Amygdala (tissue), 56 donors: Measurements from ENCODE around the gene YPEL1.
"Not testable (repeated sequence)": the region's sequence is repeated elsewhere in the genome, so short reads cannot be mapped to it uniquely, and the experiment has no call there.

ENCODE experiments used
- DNase-seq, 56 donors: peaks; one replicate each; lab custom pipeline; 2025; lab: John Stamatoyannopoulos, UW

The YPEL1 gene

DNA sequence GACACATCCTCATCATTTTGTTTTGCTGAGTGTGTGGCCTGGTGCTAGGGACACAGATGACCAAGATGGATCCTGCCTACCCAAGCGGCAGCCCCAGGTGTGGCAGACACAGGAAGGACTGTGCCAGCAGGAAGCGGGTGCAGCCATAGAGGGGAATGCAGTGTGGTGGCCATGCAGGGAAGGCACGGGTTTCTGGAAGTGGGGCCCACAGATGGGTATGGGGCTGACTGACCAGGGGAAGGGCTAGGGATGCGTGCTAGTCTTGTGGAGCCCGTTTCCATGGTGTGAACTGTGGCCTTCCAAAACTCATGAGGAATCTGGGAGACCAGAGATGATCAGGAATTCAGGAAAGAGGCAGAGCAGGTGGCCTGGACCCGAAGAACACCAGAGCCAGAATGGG is 33.5 kb downstream of the YPEL1 start:
- DNase-seq = no peak

DNA sequence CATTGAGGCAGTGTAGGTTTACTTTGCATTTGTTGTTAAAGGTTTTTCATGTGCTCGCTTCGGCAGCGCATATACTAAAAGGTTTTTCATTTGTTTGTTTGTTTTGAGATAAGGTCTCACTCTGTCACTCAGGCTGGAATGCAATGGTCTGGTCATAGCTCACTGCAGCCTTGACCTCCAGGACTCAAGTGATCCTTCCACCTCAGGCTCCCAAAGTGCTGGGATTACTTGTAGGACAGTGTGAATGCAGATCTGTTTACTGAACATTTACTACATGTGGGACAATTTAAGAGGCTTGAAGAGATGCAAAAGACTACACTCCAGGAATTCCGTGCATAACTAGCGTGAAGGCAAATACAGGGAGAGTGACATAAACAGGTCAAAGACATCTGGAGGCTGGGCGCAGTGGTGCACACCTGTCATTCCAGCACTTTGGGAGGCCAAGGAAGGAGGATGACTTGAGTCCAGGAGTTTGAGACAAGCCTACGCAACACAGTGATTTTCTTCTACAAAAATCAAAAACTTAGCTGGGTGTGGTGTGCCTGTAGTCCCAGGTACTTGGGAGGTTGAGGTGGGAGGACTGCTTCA is 34.1 kb downstream of the YPEL1 start:
- no peak for DNase-seq

DNA sequence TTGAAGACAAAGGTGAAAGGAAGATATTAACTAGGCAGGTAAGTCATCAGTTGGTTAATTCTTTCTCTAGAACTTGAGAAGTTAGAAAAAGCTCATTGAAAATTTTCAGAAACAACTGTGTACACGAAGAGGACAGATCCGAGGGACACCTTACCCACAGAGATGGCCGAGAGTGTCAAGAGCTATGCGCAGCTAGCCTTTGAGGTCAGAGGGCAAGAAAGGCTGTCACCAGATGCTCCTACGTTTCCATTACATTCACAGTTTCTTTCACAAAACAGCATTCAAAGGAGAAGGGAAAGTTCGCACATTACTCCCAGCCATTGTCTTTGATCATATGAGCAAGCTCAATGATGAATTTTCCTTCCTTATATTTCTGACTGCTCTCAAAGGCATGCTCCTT is 34.8 kb downstream of the YPEL1 start:
- no peak for DNase-seq

DNA sequence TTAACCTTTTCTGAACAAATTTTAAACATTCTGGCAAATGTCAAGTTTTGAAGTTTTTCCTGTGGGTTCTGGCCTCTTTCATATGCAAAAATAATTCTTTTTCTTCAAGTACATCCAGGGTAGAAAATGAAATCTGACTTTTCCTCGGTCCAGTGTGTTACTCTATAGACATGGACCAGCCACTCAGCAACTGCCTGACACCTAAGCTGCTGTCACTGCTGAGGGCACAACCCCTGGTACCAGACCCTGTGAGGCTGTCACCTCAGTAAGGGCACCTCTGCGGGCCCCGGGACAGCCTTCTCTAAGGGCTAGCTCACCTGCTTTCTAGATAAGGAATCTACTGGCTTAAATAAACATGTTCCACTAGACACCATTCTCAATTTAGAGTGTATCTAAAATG is 36.0 kb downstream of the YPEL1 start:
- DNase-seq = no peak

DNA sequence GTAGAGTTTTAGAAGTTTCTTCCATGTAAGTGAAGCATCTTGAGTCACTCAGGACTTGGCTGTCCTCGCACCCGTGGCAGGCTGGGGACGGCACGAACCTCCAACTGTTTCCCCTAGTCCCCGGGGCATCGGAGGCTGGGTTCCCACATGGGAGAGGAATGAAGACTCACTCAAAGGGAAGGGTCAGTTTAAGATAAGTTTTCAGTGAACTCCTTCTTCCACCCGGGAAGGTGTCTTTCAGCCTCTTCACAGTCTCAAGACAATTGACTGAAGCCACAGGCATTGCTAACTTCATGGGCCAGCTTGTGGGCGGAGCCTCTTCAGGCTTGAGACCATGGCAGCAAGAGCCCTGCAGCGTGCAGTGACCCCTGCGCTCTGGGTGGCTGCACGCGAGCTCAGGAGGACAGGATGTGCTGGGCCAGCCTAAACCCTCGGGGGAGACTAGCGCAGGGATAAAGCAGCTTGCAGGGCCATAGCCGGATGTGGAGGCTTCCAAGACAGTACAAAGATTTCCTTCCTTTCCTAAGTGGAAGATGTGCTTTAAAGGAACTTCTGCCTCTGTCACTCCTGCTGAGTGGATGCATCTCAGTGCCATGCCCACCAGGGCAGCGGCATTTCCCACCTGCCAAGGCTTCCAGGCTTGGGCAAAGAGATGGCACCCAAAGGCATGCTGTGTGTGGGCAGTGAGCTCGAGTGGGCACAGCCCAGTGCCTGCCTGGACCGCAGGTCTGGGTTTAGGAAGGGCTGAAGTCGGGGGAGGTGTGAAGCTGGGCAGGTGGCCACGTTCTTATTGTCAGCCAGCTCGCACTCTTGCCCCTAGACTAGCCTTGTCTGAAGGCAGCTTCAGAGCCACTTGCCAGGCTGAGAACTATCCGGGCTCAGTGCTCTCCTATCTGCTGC is 36.9 kb downstream of the YPEL1 start:
- no peak for DNase-seq

DNA sequence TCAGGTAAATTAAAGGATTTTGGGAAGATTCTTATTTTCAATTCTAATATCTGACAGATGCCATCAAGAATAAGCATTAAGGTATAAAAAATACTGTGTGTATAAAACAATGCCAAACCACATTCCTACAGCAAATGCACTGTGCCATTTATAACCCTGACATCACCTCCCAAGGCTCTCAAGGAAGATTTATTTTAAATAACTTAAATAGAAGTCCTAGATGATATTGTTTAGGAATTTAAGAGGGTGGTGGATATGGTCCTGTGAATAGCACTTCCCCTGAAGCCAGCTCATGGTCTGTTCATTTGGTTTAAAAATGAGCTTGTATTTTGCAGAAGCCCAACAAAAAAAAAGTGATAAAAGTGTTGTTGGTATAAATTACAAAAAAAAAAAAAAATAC is 37.7 kb downstream of the YPEL1 start:
- no peak for DNase-seq

DNA sequence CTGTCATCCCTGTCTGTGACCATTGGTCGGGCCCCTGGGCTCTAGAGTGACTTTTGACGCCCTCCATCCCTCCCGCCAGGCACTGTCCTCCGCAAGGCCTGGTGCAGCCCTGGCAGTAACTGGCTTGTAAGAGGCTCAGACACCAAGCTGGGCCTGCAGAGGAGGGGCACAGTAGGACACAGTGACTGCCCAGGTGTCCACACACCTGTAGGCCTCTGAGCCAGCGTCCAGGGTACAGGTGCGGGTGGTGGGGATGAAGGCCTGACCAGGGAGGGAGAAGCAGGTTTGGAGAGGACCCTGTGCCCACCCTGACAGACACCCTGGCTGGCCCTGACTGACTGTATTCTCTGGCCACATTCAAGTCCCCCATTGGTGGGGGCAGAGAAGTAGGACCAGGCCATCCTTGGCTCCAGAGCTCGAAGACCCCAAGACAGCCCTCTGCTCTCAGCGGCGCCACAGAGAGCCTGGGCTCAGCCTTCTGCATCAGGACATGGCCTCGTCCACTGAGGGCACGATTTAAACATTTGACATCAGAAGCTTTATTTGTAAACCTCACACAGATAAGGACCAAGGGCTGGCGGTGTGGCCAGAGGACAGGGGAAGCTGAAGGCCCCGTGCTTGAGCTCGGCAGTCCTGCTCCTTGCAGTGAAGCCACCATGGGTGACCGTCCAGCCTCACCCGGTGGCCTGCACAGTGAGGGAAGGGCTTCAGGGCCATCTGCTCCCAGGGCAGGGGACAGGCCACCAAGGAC is 38.4 kb downstream of the YPEL1 start:
- DNase-seq = no peak

DNA sequence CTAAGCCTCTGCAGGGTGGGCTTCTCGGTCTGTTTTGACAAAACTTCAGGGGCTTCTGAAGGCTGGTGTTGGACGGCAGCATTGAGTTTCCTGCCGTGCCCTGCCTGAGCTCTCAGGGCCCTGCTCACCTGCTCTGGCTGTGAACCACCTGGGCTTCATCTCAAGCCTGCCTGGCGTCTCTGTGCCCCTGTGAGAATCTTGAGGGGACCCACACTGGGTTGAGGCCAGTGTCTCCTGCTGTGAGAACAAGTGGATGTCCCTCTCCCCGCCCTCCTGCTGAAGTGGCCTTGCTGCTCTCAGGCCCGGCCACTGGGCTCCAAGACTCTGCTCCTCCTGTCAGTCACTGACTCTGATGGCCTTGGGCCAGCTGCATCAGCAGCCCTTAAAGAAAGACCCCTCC is 39.5 kb downstream of the YPEL1 start:
- DNase-seq = no peak

DNA sequence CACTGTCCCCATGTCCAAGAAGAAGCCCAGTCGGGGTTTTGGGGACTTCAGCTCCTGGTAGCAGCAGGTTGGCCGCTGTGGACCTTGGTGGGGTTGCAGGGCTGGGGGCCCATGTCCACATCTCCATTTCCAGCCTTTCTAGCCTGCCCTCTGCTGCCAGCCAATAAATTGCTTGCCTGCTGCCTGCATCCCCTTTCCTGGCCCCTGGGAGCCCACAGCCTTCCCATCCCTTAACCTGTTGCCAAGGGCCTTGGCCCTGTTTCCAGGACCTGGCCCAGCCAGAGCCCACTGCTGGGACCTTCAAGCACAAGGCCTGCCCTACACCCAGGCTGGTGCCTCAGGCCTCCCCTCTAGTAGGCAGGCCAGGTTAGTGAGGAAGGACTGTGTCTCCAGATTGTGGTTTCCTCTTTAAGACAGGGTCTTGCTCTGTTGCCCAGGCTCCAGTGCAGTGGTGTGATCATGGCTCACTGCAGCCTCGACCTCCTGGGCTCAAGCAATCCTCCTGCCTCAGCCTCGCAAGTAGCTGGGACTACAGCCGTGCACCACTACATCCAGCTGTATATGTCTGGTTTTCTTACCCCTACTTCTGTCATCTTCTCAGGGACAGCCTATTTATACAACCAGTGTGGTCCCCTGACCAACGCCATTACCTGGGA is 40.0 kb downstream of the YPEL1 start:
- DNase-seq = no peak

DNA sequence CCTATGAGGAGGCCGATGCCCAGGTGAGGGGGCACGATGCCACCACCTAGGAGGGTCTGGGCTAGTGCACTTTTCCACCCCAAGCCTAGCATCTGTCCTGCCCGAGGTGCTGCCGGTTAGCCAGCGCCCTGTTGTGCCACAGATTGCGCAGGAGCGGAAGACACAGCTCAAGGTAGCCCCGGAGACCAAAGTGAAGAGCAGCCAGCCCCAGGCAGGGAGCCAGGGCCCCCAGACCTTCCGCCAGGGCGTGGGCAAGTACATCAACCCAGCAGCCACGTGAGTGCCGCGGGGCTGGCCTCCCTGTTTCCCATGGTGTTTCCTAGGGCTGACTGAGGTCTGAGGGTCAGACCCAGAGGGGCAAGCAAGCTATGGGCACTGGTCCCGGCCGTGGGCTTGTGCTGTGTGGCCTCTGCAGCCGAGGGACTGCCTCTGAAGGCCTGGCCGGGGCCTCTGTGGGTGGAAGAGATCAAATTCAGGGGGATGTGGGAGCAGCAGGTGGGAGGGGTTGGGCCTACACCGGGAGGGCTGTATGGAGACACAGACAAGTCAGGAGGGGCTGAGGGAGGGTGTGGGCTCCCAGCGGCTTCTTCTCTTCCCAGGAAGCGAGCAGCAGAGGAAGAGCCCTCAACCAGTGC is 40.7 kb downstream of the YPEL1 start:
- DNase-seq = no peak

DNA sequence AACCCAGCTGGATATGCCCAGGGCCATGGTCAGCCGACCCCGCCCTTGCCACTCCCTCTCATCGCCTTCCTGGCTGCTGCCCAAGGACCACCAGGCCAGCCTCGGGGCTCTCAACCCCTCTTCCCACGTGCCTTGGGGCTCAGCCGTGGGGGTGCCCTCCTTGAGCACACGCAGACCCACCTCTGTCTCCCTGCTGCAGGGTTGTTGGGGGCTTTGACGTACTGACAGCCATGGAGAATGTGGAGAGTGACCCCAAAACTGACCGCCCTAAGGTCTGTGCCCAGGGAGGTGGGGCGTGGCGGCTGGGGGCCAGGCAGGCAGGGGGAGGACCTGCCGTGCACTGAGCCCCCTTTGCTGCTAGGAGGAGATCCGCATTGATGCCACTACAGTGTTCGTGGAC is 41.2 kb downstream of the YPEL1 start:
- DNase-seq = no peak

DNA sequence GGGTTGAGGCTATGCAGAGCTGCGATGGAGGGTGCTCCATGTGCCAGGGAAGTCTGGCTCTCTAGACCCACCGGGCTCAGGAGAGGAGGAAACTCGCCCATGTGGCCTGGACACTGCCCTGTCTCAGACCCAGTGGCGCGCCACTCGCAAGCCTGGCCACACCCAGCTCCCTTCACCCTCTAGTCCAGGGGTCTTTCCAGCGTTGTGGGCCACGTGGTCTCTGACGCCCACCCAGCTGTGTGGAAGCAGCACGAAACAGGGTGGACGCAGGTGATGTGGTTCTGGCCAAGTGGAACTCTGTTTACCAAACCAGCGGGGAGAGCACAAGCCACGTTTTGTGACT is 41.6 kb downstream of the YPEL1 start:
- no peak for DNase-seq

DNA sequence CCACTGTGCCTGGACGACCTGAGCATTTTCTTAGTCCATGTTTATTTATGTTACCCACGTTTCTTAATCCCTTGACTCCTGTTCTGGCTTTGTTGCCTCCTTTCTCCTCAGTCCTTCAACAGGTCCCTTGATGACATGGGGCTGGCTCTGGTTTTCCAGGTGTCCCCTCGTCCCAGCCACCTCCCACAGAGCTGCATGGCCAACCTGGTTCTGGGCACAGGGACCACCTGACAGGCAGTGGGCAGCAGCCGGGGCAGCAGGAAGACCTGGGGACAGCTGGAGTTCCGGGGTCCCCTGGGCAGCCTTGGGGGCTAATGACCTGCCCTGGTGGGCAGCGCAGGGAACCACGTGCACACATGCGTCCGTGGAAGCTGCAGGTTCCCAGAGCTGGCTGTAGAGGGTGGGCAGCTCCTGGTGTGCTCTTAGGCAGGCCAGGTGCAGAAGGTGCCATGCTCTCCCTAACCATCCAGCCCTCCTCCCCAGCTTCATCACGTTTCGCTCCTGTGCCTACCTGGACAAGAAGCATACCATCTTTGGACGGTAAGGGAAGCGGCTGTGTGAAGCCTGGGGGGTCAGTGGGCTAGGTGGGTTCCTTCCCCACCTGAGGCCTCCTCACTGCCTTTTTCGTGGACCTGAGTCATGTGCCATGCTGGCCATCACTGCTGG is 42.1 kb downstream of the YPEL1 start:
- no peak for DNase-seq

DNA sequence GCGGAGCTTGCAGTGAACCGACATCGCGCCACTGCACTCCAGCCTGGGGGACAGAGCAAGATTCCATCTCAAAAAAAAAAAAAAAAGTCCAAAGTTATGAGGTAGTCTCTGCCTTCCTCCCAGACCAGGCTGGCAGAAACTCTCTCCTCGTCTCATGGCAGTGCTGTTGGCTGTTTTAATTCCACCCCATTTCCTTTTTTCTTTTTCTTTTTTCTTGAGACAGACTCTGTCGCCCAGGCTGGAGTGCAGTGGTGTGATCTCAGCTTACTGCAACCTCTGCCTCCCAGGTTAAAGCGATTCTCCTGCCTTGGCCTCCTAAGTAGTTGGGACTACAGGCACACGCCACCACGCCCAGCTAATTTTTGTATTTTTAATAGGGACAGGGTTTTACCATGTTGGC is 42.7 kb downstream of the YPEL1 start:
- DNase-seq = not testable (repeated sequence)

DNA sequence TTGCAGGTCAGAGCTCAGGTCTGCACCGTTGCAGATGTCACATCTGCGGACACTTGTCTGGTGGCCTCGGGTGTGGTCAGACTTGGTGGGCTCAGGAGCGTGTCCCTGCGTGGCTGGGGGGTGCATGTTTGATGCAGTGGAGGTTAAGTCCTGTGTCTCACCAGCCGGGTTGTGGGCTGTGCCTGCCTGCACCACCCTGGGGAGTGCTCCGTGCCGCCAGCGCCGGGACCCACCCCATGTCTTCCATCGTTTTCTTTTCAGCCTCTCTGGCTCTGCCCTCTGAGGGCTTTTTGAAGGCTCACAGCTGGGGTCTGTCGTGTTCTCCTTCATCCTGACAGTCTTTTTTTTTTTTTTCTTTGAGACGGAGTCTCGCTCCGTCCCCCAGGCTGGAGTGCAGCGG is 43.8 kb downstream of the YPEL1 start:
- no peak for DNase-seq

DNA sequence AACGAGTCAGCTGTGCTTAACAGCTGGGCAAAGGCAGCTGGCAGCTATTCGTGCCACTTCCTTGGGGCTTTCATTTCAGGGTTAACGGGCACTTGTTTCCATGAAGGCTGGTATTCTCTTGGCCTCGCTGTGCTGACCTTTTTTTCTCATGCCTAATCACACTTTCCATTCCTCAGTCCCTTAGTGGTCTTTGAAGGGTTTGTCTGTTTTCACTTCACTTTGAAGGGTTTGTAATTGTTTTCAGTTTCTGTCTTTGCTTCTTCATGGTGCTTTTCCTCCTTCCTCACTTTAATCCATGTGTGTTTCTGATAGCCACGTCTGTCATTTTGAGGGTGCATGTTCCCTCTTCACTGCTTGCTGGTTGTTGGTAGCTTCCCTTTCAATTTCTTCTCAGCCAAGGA is 45.2 kb downstream of the YPEL1 start:
- no peak for DNase-seq

DNA sequence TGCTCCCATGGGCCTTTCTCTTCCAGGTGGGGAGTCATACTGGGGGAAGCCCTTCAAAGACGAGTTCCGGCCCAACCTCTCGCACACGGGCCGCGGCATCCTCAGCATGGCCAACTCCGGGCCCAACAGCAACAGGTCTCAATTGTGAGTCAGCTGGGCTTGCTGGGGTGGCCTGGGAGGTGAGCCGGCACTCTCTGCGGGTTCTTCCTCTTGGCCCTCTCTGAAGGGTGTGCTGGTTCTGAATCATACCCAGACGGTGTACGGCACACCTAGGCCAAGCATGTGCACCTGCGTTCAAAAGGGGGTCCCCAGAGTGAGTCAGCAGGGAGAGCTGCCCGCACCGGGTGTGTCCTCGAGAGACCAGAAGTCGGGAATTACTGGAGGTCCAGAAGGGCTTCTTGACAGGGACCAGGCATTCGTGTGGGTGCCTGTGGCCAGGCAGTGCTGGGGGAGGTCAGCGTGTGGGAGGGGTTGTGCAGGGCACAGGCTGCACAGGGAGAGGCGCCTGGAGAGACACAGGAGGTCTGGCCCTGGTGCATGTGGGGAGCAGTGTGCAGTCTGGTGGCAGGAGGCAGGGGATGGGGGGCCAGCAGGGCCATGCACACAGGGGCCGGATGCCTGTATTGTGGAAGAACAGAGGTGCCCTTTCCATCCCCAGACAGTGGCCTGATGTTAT is 46.8 kb downstream of the YPEL1 start:
- DNase-seq = no peak

DNA sequence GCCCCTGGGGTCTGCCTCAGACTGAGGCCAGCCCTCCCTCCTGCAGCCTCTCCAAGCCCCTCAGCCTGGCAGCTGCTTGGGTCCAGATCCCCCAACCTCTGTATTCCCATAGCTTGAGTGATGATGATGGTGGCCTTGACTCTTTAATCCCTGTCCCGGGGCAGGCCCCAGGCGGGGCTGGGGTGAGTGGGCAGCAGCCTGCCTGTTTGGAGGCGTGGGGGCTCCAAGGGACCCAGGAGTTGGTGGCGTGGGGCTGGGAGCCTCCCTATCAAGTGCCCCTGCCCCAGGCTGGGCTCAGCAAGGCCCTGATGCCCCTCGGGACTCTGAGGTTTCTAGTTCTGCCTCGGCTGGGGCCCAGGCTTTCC is 47.3 kb downstream of the YPEL1 start:
- DNase-seq = no peak

DNA sequence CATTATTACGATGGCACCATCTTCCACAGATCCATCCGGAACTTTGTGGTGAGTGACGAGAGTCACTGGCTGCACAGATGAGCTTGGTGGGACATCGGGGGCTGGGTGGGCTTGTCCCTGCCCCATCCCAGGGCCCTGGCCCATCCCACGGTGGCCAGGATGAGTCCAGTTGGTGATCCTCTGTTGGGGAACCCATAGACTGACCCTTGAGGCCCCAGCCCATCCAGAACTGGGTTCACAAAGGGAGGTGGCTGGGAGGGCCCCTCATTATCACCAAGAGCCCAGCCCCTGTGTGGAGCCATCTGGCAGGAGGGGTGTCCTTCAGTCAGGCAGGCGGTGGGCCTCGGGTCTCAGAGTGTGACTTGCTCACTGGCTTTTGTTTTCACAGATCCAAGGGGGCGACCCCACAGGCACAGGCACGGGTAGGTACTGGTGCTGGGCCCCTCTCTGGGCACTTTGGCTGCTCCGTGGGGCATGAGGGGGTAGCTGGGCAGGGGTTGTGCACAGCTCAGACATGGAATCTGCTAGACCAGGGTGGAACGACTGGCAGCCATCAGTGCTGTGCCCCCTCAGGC is 47.8 kb downstream of the YPEL1 start:
- DNase-seq = no peak
